GM23338 (cell line): ENCODE results near the gene C16orf82. TPM values are rescaled to one million over a fixed set of nuclear protein-coding genes. Genes with fewer than 3 reads are reported as not detected.

Experiments
- ATAC-seq: fragments of 200-7000 bp; cut with Tn5 transposase; 3 replicates; pipeline ENCODE4 v1.9.1; 2020
- DNase-seq: peaks from one replicate; pipeline ENCODE4 v3.0.0-alpha.2; 2015; ENCODE audit warnings: low spot score
- H2AFZ ChIP-seq: fragments of 200-600 bp; sonication (generic); 2 replicates; pipeline ENCODE4 v1.8.0; 2016; ENCODE audit warnings: antibody characterized with exemption, mild to moderate bottlenecking, moderate library complexity
- H3F3A ChIP-seq: fragments of 200-600 bp; sonication (generic); replicated peaks from 2 replicates; pipeline ENCODE4 v1.8.0; 2017; ENCODE audit warnings: antibody characterized with exemption, mixed run types, low read depth
- H3K27ac ChIP-seq: fragments of 200-600 bp; sonication (generic); 2 replicates; pipeline ENCODE4 v1.6.1; 2016; ENCODE audit warnings: low read depth
- H3K27me3 ChIP-seq: fragments of 200-600 bp; sonication (generic); 2 replicates; pipeline ENCODE4 v1.8.0; 2016; ENCODE audit warnings: mild to moderate bottlenecking, mixed run types, moderate library complexity; ENCODE audit not compliant: insufficient read depth
- H3K36me3 ChIP-seq: fragments of 200-600 bp; sonication (generic); 2 replicates; pipeline ENCODE4 v1.8.0; 2016; ENCODE audit warnings: mild to moderate bottlenecking; ENCODE audit not compliant: insufficient read depth
- H3K4me1 ChIP-seq: fragments of 200-600 bp; sonication (generic); 2 replicates; pipeline ENCODE4 v1.8.0; 2016; ENCODE audit warnings: mild to moderate bottlenecking, moderate library complexity; ENCODE audit not compliant: insufficient read depth
- H3K4me2 ChIP-seq: fragments of 200-600 bp; sonication (generic); 2 replicates; pipeline ENCODE4 v1.7.1; 2017; ENCODE audit warnings: mixed run types
- H3K4me3 ChIP-seq: fragments of 200-600 bp; sonication (generic); 2 replicates; pipeline ENCODE4 v1.6.1; 2016; ENCODE audit warnings: mixed run types
- H3K79me2 ChIP-seq: fragments of 200-600 bp; sonication (generic); replicated peaks from 2 replicates; pipeline ENCODE4 v1.8.0; 2017; ENCODE audit warnings: mild to moderate bottlenecking; ENCODE audit not compliant: insufficient read depth
- H3K9me2 ChIP-seq: fragments of 200-600 bp; sonication (generic); 2 replicates; pipeline ENCODE4 v1.8.0; 2017; ENCODE audit not compliant: insufficient read depth
- H4K20me1 ChIP-seq: fragments of 200-600 bp; sonication (generic); replicated peaks from 2 replicates; pipeline ENCODE4 v1.8.0; 2017; ENCODE audit warnings: mild to moderate bottlenecking; ENCODE audit not compliant: insufficient read depth
- H3K27ac Mint-ChIP-seq: 2 replicates; pipeline ENCODE4 v1.8.0; 2020; ENCODE audit warnings: inconsistent platforms, mild to moderate bottlenecking, moderate library complexity, mixed read lengths
- H3K27me3 Mint-ChIP-seq: 3 replicates; pipeline ENCODE4 v1.8.0; 2022; ENCODE audit warnings: low read depth, mild to moderate bottlenecking, moderate library complexity, mixed read lengths, inconsistent platforms; ENCODE audit not compliant: insufficient read depth, poor library complexity
- H3K36me3 Mint-ChIP-seq: 3 replicates; pipeline ENCODE4 v1.8.0; 2021; ENCODE audit warnings: low read depth, mild to moderate bottlenecking, inconsistent platforms, moderate library complexity, mixed read lengths
- H3K4me1 Mint-ChIP-seq: 3 replicates; pipeline ENCODE4 v1.8.0; 2020; ENCODE audit warnings: mild to moderate bottlenecking, inconsistent platforms, mixed read lengths
- H3K4me3 Mint-ChIP-seq: 3 replicates; pipeline ENCODE4 v1.8.0; 2021; ENCODE audit warnings: moderate library complexity, mild to moderate bottlenecking, inconsistent platforms, mixed read lengths
- H3K9me3 Mint-ChIP-seq: 3 replicates; pipeline ENCODE4 v1.8.0; 2020; ENCODE audit warnings: moderate library complexity, mild to moderate bottlenecking, inconsistent platforms, mixed read lengths
- CREB1 ChIP-seq: fragments of 250-450 bp; sonication (Bioruptor Pico); IDR thresholded peaks from 2 replicates; pipeline ENCODE4 v1.5.0; 2020; ENCODE audit warnings: low read depth, mild to moderate bottlenecking, moderate library complexity
- ETS1 ChIP-seq: IDR thresholded peaks from 2 replicates; pipeline ENCODE4 v1.6.1; 2016; ENCODE audit warnings: antibody characterized with exemption
- EZH2 ChIP-seq: fragments of 200-600 bp; sonication (generic); IDR thresholded peaks from one replicate; pipeline ENCODE4 v1.8.0; 2017; ENCODE audit warnings: antibody characterized with exemption, mild to moderate bottlenecking, low read depth; ENCODE audit not compliant: unreplicated experiment
- EZH2phosphoT487 ChIP-seq: fragments of 200-600 bp; sonication (generic); IDR thresholded peaks from one replicate; pipeline ENCODE4 v1.8.1; 2018; ENCODE audit warnings: antibody characterized with exemption; ENCODE audit not compliant: unreplicated experiment
- NANOG ChIP-seq: IDR thresholded peaks from 2 replicates; pipeline ENCODE4 v1.6.1; 2016; ENCODE audit warnings: antibody characterized with exemption, borderline replicate concordance
- POLR2AphosphoS5 ChIP-seq: IDR thresholded peaks from 2 replicates; pipeline ENCODE4 v1.6.1; 2016; ENCODE audit warnings: antibody characterized with exemption, low read depth
- STAT1 ChIP-seq: IDR thresholded peaks from one replicate; pipeline ENCODE4 v1.6.1; 2016; ENCODE audit warnings: antibody characterized with exemption; ENCODE audit not compliant: unreplicated experiment
- ZNF114 ChIP-seq: fragments of 250-450 bp; sonication (Bioruptor Pico); IDR thresholded peaks from 2 replicates; pipeline ENCODE4 v1.5.0; 2020; ENCODE audit warnings: mild to moderate bottlenecking, moderate library complexity
- ZNF331 ChIP-seq: fragments of 250-450 bp; sonication (Bioruptor Pico); IDR thresholded peaks from 2 replicates; pipeline ENCODE4 v1.5.0; 2020; ENCODE audit warnings: low read depth, mild to moderate bottlenecking, moderate library complexity
- long read RNA-seq: library from polyadenylated mRNA; unstranded; transcript quantifications from one replicate; pipeline ENCODE4 v2.0.0, GENCODE V29; 2020; ENCODE audit not compliant: unreplicated experiment
- polyA plus RNA-seq: library from polyadenylated mRNA; unstranded; fragments of >200 nt; fragmentation: Nextera tagmentation; extraction: Ambion mirVana; gene quantifications from 2 replicates; pipeline ENCODE4 v1.2.1, GENCODE V29; 2016
- total RNA-seq: library from RNA; depleted of rRNA; stranded (reverse); fragments of >200 nt; shearing (Covaris generic); gene quantifications from 2 replicates; pipeline ENCODE4 v1.2.3, GENCODE V29; 2014; rRNA removed
- TF ChIP-seq, protein P1 (sequence below): fragments of 250-450 bp; sonication (Bioruptor Pico); IDR thresholded peaks from 2 replicates; pipeline ENCODE4 v1.5.0; 2020; ENCODE audit warnings: mild to moderate bottlenecking, moderate library complexity
- TF ChIP-seq, protein P2 (sequence below), 2 experiments: fragments of 200-600 bp in 1 of 2; sonication (generic) in 1 of 2; conservative IDR thresholded peaks; 2 replicates each; pipeline versions ENCODE4 v1.5.1 to v1.6.1; 2016 to 2017; ENCODE audit warnings: antibody characterized with exemption in 2 of 2, low read depth in 2 of 2, mild to moderate bottlenecking in 2 of 2, moderate library complexity in 1 of 2

Gene C16orf82
- total RNA-seq: not detected in 2 replicates
- not detected in 2 replicates for polyA plus RNA-seq
- long read RNA-seq: 0 reads

- Mint-ChIP-seq H3K4me1 (no peaks in the 10 kb centered on the region), H3K27me3 (peaks cover 14% of the 10 kb centered on the region), H3K27ac (no peak within 1 kb of the TSS), H3K36me3 (peaks cover 5% of the 10 kb centered on the region), H3K4me3 (no peak within 1 kb of the TSS), H3K9me3 (peaks cover 92% of the 10 kb centered on the region)
- DNase-seq (peak; percentile 66), ATAC-seq (peak; percentile 93)
- H3F3A ChIP-seq: no peaks in the 10 kb centered on the region
- H3K79me2 ChIP-seq: no peaks in the 10 kb centered on the region
- no peak within 1 kb of the TSS for H3K27ac ChIP-seq
- H3K4me3 ChIP-seq: no peak within 1 kb of the TSS
- TF ChIP-seq POLR2AphosphoS5 (no peak), ZNF114 (no peak), NANOG (no peak), ETS1 (no peak), EZH2 (no peak), ZNF331 (CRISPR knock-in tag) (no peak), CREB1 (no peak), STAT1 (no peak), EZH2phosphoT487 (no peak)
- TF ChIP-seq, protein P1, sequence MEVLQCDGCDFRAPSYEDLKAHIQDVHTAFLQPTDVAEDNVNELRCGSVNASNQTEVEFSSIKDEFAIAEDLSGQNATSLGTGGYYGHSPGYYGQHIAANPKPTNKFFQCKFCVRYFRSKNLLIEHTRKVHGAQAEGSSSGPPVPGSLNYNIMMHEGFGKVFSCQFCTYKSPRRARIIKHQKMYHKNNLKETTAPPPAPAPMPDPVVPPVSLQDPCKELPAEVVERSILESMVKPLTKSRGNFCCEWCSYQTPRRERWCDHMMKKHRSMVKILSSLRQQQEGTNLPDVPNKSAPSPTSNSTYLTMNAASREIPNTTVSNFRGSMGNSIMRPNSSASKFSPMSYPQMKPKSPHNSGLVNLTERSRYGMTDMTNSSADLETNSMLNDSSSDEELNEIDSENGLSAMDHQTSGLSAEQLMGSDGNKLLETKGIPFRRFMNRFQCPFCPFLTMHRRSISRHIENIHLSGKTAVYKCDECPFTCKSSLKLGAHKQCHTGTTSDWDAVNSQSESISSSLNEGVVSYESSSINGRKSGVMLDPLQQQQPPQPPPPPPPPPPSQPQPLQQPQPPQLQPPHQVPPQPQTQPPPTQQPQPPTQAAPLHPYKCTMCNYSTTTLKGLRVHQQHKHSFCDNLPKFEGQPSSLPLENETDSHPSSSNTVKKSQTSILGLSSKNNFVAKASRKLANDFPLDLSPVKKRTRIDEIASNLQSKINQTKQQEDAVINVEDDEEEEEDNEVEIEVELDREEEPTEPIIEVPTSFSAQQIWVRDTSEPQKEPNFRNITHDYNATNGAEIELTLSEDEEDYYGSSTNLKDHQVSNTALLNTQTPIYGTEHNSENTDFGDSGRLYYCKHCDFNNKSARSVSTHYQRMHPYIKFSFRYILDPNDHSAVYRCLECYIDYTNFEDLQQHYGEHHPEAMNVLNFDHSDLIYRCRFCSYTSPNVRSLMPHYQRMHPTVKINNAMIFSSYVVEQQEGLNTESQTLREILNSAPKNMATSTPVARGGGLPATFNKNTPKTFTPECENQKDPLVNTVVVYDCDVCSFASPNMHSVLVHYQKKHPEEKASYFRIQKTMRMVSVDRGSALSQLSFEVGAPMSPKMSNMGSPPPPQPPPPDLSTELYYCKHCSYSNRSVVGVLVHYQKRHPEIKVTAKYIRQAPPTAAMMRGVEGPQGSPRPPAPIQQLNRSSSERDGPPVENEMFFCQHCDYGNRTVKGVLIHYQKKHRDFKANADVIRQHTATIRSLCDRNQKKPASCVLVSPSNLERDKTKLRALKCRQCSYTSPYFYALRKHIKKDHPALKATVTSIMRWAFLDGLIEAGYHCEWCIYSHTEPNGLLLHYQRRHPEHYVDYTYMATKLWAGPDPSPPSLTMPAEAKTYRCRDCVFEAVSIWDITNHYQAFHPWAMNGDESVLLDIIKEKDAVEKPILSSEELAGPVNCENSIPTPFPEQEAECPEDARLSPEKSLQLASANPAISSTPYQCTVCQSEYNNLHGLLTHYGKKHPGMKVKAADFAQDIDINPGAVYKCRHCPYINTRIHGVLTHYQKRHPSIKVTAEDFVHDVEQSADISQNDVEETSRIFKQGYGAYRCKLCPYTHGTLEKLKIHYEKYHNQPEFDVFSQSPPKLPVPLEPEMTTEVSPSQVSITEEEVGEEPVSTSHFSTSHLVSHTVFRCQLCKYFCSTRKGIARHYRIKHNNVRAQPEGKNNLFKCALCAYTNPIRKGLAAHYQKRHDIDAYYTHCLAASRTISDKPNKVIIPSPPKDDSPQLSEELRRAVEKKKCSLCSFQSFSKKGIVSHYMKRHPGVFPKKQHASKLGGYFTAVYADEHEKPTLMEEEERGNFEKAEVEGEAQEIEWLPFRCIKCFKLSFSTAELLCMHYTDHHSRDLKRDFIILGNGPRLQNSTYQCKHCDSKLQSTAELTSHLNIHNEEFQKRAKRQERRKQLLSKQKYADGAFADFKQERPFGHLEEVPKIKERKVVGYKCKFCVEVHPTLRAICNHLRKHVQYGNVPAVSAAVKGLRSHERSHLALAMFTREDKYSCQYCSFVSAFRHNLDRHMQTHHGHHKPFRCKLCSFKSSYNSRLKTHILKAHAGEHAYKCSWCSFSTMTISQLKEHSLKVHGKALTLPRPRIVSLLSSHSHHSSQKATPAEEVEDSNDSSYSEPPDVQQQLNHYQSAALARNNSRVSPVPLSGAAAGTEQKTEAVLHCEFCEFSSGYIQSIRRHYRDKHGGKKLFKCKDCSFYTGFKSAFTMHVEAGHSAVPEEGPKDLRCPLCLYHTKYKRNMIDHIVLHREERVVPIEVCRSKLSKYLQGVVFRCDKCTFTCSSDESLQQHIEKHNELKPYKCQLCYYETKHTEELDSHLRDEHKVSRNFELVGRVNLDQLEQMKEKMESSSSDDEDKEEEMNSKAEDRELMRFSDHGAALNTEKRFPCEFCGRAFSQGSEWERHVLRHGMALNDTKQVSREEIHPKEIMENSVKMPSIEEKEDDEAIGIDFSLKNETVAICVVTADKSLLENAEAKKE (CRISPR knock-in tag): no peak
- TF ChIP-seq, protein P2, sequence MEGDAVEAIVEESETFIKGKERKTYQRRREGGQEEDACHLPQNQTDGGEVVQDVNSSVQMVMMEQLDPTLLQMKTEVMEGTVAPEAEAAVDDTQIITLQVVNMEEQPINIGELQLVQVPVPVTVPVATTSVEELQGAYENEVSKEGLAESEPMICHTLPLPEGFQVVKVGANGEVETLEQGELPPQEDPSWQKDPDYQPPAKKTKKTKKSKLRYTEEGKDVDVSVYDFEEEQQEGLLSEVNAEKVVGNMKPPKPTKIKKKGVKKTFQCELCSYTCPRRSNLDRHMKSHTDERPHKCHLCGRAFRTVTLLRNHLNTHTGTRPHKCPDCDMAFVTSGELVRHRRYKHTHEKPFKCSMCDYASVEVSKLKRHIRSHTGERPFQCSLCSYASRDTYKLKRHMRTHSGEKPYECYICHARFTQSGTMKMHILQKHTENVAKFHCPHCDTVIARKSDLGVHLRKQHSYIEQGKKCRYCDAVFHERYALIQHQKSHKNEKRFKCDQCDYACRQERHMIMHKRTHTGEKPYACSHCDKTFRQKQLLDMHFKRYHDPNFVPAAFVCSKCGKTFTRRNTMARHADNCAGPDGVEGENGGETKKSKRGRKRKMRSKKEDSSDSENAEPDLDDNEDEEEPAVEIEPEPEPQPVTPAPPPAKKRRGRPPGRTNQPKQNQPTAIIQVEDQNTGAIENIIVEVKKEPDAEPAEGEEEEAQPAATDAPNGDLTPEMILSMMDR (conservative IDR thresholded peaks at IDR 0.05; ENCODE audit: low read depth in 2 of 2): no peak
- no peaks in the 10 kb centered on the region for H3K36me3 ChIP-seq
- no peak within 1 kb of the TSS for H3K4me2 ChIP-seq
- H3K9me2 ChIP-seq: no peaks in the 10 kb centered on the region
- no peaks in the 10 kb centered on the region for H3K27me3 ChIP-seq
- no peaks in the 10 kb centered on the region for H3K4me1 ChIP-seq
- no peaks in the 10 kb centered on the region for H4K20me1 ChIP-seq
- peak within 1 kb of the TSS; percentile 78 for H2AFZ ChIP-seq
These were observed at the start of gene C16orf82 for GRCh38 chr16:27066668-27067537. Gene C16orf82, plus strand, starts transcription at chr16:27066927.
